ENCODE measurements around the gene CLIP1. TPM values are rescaled to one million over a fixed set of nuclear protein-coding genes. Genes with fewer than 3 reads are reported as not detected.

CLIP1 gene
- total RNA-seq, 4 donors from 2014 or later, result 371 to 626 (median 552) TPM

DNA sequence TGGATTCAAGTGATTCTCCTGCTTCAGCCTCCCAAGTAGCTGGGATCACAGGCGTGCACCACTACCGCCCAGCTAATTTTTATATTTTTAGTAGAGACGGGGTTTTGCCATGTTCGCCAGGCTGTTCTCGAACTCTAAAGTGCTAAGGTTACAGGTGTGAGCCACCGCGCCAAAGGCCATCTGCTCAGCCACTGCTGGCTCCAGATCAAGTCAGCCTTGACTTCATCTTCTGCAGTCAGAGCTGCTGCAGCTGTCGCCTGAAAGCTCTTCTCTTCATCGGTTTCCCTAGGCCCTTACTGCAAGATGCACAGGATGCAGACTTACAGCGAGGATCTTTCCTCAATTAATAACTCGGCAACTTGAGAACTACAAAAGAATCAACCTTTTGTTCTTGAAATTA, 66.8 kb downstream of the CLIP1 start:
- no peaks in the 10 kb centered on the region for H3K27me3 ChIP-seq
- peak; percentile 47 to 85 for DNase-seq
- H3K9me3 ChIP-seq, result no peaks in the 10 kb centered on the region
- intact Hi-C loops (cut with DNase I; ENCODE audit: low total_unique reads), result no loop called here
- peak overlapping the region; percentile 67 to 79 (median 78) for H3K27ac ChIP-seq
- in situ Hi-C loops (cut with MboI; ENCODE audit: low sequenced_read_pairs in 4 of 4), result no loop called here
- H3K4me1 ChIP-seq, result peaks cover 8 to 12% of the 10 kb centered on the region in 2 donors
- H3K36me3 ChIP-seq, result peaks cover 12 to 67% of the 10 kb centered on the region in 2 donors
- TF ChIP-seq CTCF (IDR thresholded peaks at IDR 0.05 in 4 of 5, conservative IDR thresholded peaks at IDR 0.05 in 1 of 5), result no peak
- no peak for TF ChIP-seq POLR2A (IDR thresholded peaks at IDR 0.05)
- no peak overlapping the region for H3K4me3 ChIP-seq
- peak; percentile 73 to 83 for ATAC-seq

- TF ChIP-seq POLR2A (IDR thresholded peaks at IDR 0.05), result no peak
- TF ChIP-seq CTCF (IDR thresholded peaks at IDR 0.05 in 4 of 5, conservative IDR thresholded peaks at IDR 0.05 in 1 of 5), result no peak
- no peak overlapping the region for H3K4me3 ChIP-seq
- H3K27ac ChIP-seq, result peak overlapping the region; percentile 67 to 79 (median 78)
- in situ Hi-C loops (cut with MboI; ENCODE audit: low sequenced_read_pairs in 4 of 4), result no loop called here
- DNase-seq (peak; percentile 64 to 84), ATAC-seq (peak; percentile 77 to 85)
- H3K4me1 ChIP-seq, result peaks cover 10 to 18% of the 10 kb centered on the region in 2 donors
- no peaks in the 10 kb centered on the region for H3K9me3 ChIP-seq
- peaks cover 12 to 67% of the 10 kb centered on the region in 2 donors for H3K36me3 ChIP-seq
- no peaks in the 10 kb centered on the region for H3K27me3 ChIP-seq
- intact Hi-C loops (cut with DNase I; ENCODE audit: low total_unique reads), result loop anchor here (5.0 kb wide), 1 partner anchor 117 kb away; no protein-coding TSS in a partner anchor
Measured at GRCh38 chr12:122354958-122355641, 67.4 kb downstream of the CLIP1 start.

DNA sequence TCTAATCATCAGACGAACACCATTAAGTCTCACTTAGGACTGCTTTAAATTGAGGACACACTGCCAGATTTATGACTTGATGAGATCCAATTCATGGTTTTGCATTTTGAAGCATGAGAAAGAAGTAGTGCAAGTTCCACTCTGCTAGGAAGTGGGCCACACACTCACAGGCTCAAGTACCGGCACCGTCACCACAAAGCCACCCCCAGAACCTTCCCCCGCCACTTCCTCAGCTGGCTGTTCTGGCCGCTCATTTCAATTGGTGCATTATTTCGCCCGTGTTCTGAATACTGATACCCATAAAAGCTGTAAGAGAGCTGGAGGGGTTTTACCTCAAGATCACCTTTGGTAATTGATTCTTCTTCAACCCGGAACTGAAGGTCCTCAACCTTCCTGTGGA, 70.1 kb downstream of the CLIP1 start:
- peaks cover 10 to 20% of the 10 kb centered on the region in 2 donors for H3K4me1 ChIP-seq
- peaks cover 12 to 71% of the 10 kb centered on the region in 2 donors for H3K36me3 ChIP-seq
- H3K27ac ChIP-seq, result peak overlapping the region in 3 of 4 donors; percentile 31 to 79 (median 77)
- H3K9me3 ChIP-seq, result no peaks in the 10 kb centered on the region
- ATAC-seq, result no peak
- H3K27me3 ChIP-seq, result no peaks in the 10 kb centered on the region
- no peak for DNase-seq
- in situ Hi-C loops (cut with MboI; ENCODE audit: low sequenced_read_pairs in 4 of 4) (no loop called here), intact Hi-C loops (cut with DNase I; ENCODE audit: low total_unique reads) (loop anchor here (5.0 kb wide), 1 partner anchor 120 kb away; no protein-coding TSS in a partner anchor)
- H3K4me3 ChIP-seq, result no peak overlapping the region
- no peak for TF ChIP-seq CTCF (IDR thresholded peaks at IDR 0.05 in 4 of 5, conservative IDR thresholded peaks at IDR 0.05 in 1 of 5)

DNA sequence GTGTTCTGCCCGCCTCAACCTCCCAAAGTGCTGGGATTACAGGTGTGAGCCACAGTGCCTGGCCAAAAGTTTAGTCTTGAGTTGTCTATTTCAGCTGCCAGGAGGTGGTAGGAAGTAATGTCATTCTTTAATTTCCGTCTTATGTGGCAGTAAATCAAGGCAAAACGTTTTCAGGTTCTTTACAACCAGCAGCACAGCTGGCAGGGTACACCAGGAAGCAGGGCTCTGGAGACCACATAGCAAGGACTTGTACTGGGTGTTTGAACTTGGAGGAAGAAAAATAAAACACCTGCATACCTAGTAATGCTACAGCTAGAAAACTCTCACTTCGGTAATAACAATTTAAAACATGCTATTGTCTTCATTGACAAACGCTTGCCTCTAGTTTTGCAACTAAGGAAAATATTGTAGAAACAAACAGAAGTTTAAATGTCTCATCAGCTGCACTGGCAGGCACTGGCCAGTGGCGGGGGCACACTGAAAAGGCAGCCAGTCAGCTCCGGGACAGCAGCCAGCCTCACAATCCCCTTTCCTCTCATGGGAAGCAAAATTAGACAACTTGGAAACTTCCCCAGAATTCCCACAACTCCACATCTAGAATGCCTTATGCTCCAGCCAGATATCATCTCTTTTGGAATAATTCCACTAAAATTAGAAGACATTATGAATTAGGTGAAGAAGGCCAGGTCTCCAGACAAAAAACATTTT, 72.2 kb downstream of the CLIP1 start:
- Histone ChIP-seq H3K27ac (peak overlapping the region; percentile 29 to 62 (median 44)), H3K36me3 (peaks cover 12 to 92% of the 10 kb centered on the region in 2 donors), H3K4me1 (peaks cover 3 to 11% of the 10 kb centered on the region in 2 donors), H3K9me3 (no peaks in the 10 kb centered on the region), H3K27me3 (no peaks in the 10 kb centered on the region), H3K4me3 (no peak overlapping the region)
- in situ Hi-C loops (cut with MboI; ENCODE audit: low sequenced_read_pairs in 4 of 4), result no loop called here
- peak in 1 of 5 experiments; percentile 7 for TF ChIP-seq CTCF (IDR thresholded peaks at IDR 0.05 in 4 of 5, conservative IDR thresholded peaks at IDR 0.05 in 1 of 5)
- no peak for TF ChIP-seq POLR2A (IDR thresholded peaks at IDR 0.05)
- no peak for ATAC-seq
- intact Hi-C loops (cut with DNase I; ENCODE audit: low total_unique reads), result loop anchor here (5.0 kb wide), 1 partner anchor 122 kb away; no protein-coding TSS in a partner anchor
- no peak for DNase-seq

All from gastrocnemius medialis (tissue), 4 donors.